HL-60 (cell line): ENCODE results near the gene LMTK2.

Source experiments
- CTCF ChIP-seq: IDR thresholded peaks from one replicate; pipeline ENCODE4 v1.5.1; 2011; ENCODE audit warnings: low read length, control low read depth, inconsistent platforms; ENCODE audit not compliant: insufficient read depth
- GABPA ChIP-seq: IDR thresholded peaks from 2 replicates; pipeline ENCODE4 v1.6.1; 2012; ENCODE audit warnings: low read depth

GRCh38 chr7:98223351-98223897 lies 116.8 kb downstream of the LMTK2 start:
- no peak for TF ChIP-seq CTCF
- no peak for TF ChIP-seq GABPA
